IMR-90 (cell line): ENCODE results near the gene EXOC5.

Experiments used
- BHLHE40 ChIP-seq: fragments of 150-350 bp; IDR thresholded peaks from 2 replicates; pipeline ENCODE4 v1.6.1; 2016; ENCODE audit warnings: mild to moderate bottlenecking, low read depth, low read length
- CEBPB ChIP-seq: IDR thresholded peaks from 2 replicates; pipeline ENCODE4 v1.6.1; 2012; ENCODE audit warnings: low read depth, low read length, improper control_type of control experiment
- CHD1 ChIP-seq: IDR thresholded peaks from 2 replicates; pipeline ENCODE4 v1.6.1; 2012; ENCODE audit warnings: low read depth, low read length, improper control_type of control experiment
- FOS ChIP-seq: fragments of 150-350 bp; IDR thresholded peaks from 2 replicates; pipeline ENCODE4 v1.6.1; 2016; ENCODE audit warnings: low read depth, low read length
- MAFK ChIP-seq: IDR thresholded peaks from 2 replicates; pipeline ENCODE4 v1.6.1; 2012; ENCODE audit warnings: low read depth, low read length, improper control_type of control experiment
- MAZ ChIP-seq: IDR thresholded peaks from 2 replicates; pipeline ENCODE4 v1.6.1; 2012; ENCODE audit warnings: low read depth, mild to moderate bottlenecking, low read length, improper control_type of control experiment, moderate library complexity, borderline replicate concordance
- MXI1 ChIP-seq: IDR thresholded peaks from 2 replicates; pipeline ENCODE4 v1.6.1; 2012; ENCODE audit warnings: low read depth, mild to moderate bottlenecking, low read length, moderate library complexity, borderline replicate concordance
- POLR2A ChIP-seq: IDR thresholded peaks from 2 replicates; pipeline ENCODE4 v1.6.1; 2012; ENCODE audit warnings: mild to moderate bottlenecking, low read depth, low read length
- RAD21 ChIP-seq: IDR thresholded peaks from 2 replicates; pipeline ENCODE4 v1.6.1; 2012; ENCODE audit warnings: low read length, improper control_type of control experiment
- RFX5 ChIP-seq: IDR thresholded peaks from 2 replicates; pipeline ENCODE4 v1.8.0; 2012; ENCODE audit warnings: low read depth, mild to moderate bottlenecking, low read length, moderate library complexity
- SMC3 ChIP-seq: fragments of 150-350 bp; IDR thresholded peaks from 2 replicates; pipeline ENCODE4 v1.6.1; 2016; ENCODE audit warnings: low read depth, mild to moderate bottlenecking, antibody characterized with exemption, low read length, moderate library complexity
- USF2 ChIP-seq: fragments of 150-350 bp; IDR thresholded peaks from 2 replicates; pipeline ENCODE4 v1.6.1; 2017; ENCODE audit warnings: mild to moderate bottlenecking, antibody characterized with exemption, low read length, low read depth
- TF ChIP-seq, protein P1 (sequence below): conservative IDR thresholded peaks from 2 replicates; pipeline ENCODE4 v1.5.1; 2012; ENCODE audit warnings: mild to moderate bottlenecking, low read depth, low read length, improper control_type of control experiment

- TF ChIP-seq, protein P1, sequence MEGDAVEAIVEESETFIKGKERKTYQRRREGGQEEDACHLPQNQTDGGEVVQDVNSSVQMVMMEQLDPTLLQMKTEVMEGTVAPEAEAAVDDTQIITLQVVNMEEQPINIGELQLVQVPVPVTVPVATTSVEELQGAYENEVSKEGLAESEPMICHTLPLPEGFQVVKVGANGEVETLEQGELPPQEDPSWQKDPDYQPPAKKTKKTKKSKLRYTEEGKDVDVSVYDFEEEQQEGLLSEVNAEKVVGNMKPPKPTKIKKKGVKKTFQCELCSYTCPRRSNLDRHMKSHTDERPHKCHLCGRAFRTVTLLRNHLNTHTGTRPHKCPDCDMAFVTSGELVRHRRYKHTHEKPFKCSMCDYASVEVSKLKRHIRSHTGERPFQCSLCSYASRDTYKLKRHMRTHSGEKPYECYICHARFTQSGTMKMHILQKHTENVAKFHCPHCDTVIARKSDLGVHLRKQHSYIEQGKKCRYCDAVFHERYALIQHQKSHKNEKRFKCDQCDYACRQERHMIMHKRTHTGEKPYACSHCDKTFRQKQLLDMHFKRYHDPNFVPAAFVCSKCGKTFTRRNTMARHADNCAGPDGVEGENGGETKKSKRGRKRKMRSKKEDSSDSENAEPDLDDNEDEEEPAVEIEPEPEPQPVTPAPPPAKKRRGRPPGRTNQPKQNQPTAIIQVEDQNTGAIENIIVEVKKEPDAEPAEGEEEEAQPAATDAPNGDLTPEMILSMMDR: no peak
- TF ChIP-seq CHD1: no peak
- no peak for TF ChIP-seq CEBPB
- TF ChIP-seq FOS: no peak
- TF ChIP-seq POLR2A: no peak
- TF ChIP-seq SMC3: no peak
- TF ChIP-seq MXI1: no peak
- TF ChIP-seq BHLHE40: no peak
- TF ChIP-seq RAD21: no peak
- no peak for TF ChIP-seq USF2
- no peak for TF ChIP-seq MAFK
- no peak for TF ChIP-seq RFX5
- no peak for TF ChIP-seq MAZ
These were observed 26.5 kb upstream of the EXOC5 start for GRCh38 chr14:57295239-57295638.
